SK-N-SH treated with all-trans-retinoic acid at 6 μM for 48 hours (cell line): ENCODE data around the gene HOXA7.

ENCODE experiments used
- ATAC-seq: fragments of 200-7000 bp; cut with Tn5 transposase; 3 replicates; pipeline ENCODE4 v1.9.1; 2020; ENCODE audit warnings: mild to moderate bottlenecking, moderate library complexity
- ARNTL ChIP-seq: fragments of 450-650 bp; formaldehyde crosslinking; IDR thresholded peaks from 2 replicates; pipeline ENCODE4 v1.5.0; 2020; ENCODE audit warnings: low read depth, mild to moderate bottlenecking, moderate library complexity, borderline replicate concordance
- BACH2 ChIP-seq: fragments of 250-450 bp; sonication (Bioruptor Pico); IDR thresholded peaks from 2 replicates; pipeline ENCODE4 v1.9.0; 2021; ENCODE audit warnings: mild to moderate bottlenecking, borderline replicate concordance
- CREB5 ChIP-seq: fragments of 250-450 bp; sonication (Bioruptor Pico); IDR thresholded peaks from 2 replicates; pipeline ENCODE4 v1.5.1; 2020; ENCODE audit warnings: low read depth, mild to moderate bottlenecking, moderate library complexity
- CSDC2 ChIP-seq: fragments of 250-450 bp; sonication (Bioruptor Pico); IDR thresholded peaks from 2 replicates; pipeline ENCODE4 v1.5.0; 2020; ENCODE audit warnings: mild to moderate bottlenecking, moderate library complexity
- CSRNP3 ChIP-seq: fragments of 250-450 bp; sonication (Bioruptor Pico); IDR thresholded peaks from 2 replicates; pipeline ENCODE4 v1.5.1; 2021; ENCODE audit warnings: mild to moderate bottlenecking, moderate library complexity
- ESRRG ChIP-seq: fragments of 250-450 bp; sonication (Bioruptor Pico); IDR thresholded peaks from 2 replicates; pipeline ENCODE4 v1.6.1; 2021; ENCODE audit warnings: mild to moderate bottlenecking
- GLIS3 ChIP-seq: fragments of 250-450 bp; sonication (Bioruptor Pico); IDR thresholded peaks from 2 replicates; pipeline ENCODE4 v1.5.0; 2020; ENCODE audit warnings: mild to moderate bottlenecking, moderate library complexity
- ISL1 ChIP-seq: fragments of 250-450 bp; sonication (Bioruptor Pico); IDR thresholded peaks from 2 replicates; pipeline ENCODE4 v2.1.2; 2022; ENCODE audit warnings: mild to moderate bottlenecking, moderate library complexity
- OSR1 ChIP-seq: fragments of 250-450 bp; sonication (Bioruptor Pico); IDR thresholded peaks from 2 replicates; pipeline ENCODE4 v1.8.0; 2022; ENCODE audit warnings: moderate library complexity, mild to moderate bottlenecking, inconsistent platforms
- PATZ1 ChIP-seq: fragments of 250-450 bp; sonication (Bioruptor Pico); IDR thresholded peaks from 2 replicates; pipeline ENCODE4 v1.8.0; 2020; ENCODE audit warnings: mild to moderate bottlenecking, moderate library complexity, borderline replicate concordance
- POU6F1 ChIP-seq: fragments of 250-450 bp; sonication (Bioruptor Pico); IDR thresholded peaks from 2 replicates; pipeline ENCODE4 v1.8.0; 2021; ENCODE audit warnings: low read depth, mild to moderate bottlenecking, moderate library complexity, borderline replicate concordance
- RARB ChIP-seq: fragments of 250-450 bp; sonication (Bioruptor Pico); IDR thresholded peaks from 2 replicates; pipeline ENCODE4 v1.8.0; 2021; ENCODE audit warnings: mild to moderate bottlenecking, moderate library complexity
- SNAI2 ChIP-seq: fragments of 250-450 bp; sonication (Bioruptor Pico); IDR thresholded peaks from 2 replicates; pipeline ENCODE4 v1.5.0; 2020; ENCODE audit warnings: mild to moderate bottlenecking, moderate library complexity
- TCF4 ChIP-seq: fragments of 250-450 bp; sonication (Bioruptor Pico); IDR thresholded peaks from 2 replicates; pipeline ENCODE4 v1.8.0; 2021; ENCODE audit warnings: mild to moderate bottlenecking, moderate library complexity, borderline replicate concordance
- TOX ChIP-seq: fragments of 250-450 bp; sonication (Bioruptor Pico); IDR thresholded peaks from 2 replicates; pipeline ENCODE4 v1.8.0; 2021; ENCODE audit warnings: mild to moderate bottlenecking, moderate library complexity, borderline replicate concordance
- TSHZ2 ChIP-seq: fragments of 250-450 bp; sonication (Bioruptor Pico); IDR thresholded peaks from 2 replicates; pipeline ENCODE4 v1.5.0; 2020; ENCODE audit warnings: mild to moderate bottlenecking, moderate library complexity
- ZC3H10 ChIP-seq: fragments of 250-450 bp; sonication (Bioruptor Pico); IDR thresholded peaks from 2 replicates; pipeline ENCODE4 v1.5.1; 2021; ENCODE audit warnings: mild to moderate bottlenecking, moderate library complexity
- ZFP3 ChIP-seq: fragments of 250-450 bp; sonication (Bioruptor Pico); IDR thresholded peaks from 2 replicates; pipeline ENCODE4 v1.5.0; 2020; ENCODE audit warnings: mild to moderate bottlenecking, moderate library complexity
- ZFP30 ChIP-seq: fragments of 450-650 bp; formaldehyde crosslinking; IDR thresholded peaks from 2 replicates; pipeline ENCODE4 v1.5.0; 2022; ENCODE audit warnings: mild to moderate bottlenecking, moderate library complexity
- ZNF565 ChIP-seq: fragments of 450-650 bp; formaldehyde crosslinking; conservative IDR thresholded peaks from 2 replicates; pipeline ENCODE4 v1.5.0; 2020; ENCODE audit warnings: low read depth, mild to moderate bottlenecking, moderate library complexity
- ZNF70 ChIP-seq: fragments of 450-650 bp; formaldehyde crosslinking; IDR thresholded peaks from 2 replicates; pipeline ENCODE4 v1.5.0; 2020; ENCODE audit warnings: mild to moderate bottlenecking, moderate library complexity
- ZNF8 ChIP-seq: fragments of 450-650 bp; formaldehyde crosslinking; IDR thresholded peaks from 2 replicates; pipeline ENCODE4 v1.5.0; 2020; ENCODE audit warnings: mild to moderate bottlenecking, moderate library complexity

The HOXA7 gene

GRCh38 chr7:27165996-27166530, 9.6 kb upstream of the HOXA7 start (continued):
- TF ChIP-seq TSHZ2 (CRISPR knock-in tag): no peak
- TF ChIP-seq SNAI2 (CRISPR knock-in tag): no peak
- TF ChIP-seq CSDC2: no peak

GRCh38 chr7:27165089-27165995, 8.9 kb upstream of the HOXA7 start, which contains the start of gene HOXA9:
Gene HOXA9 (minus strand): TSS chr7:27165537. CDS start chr7:27165457, 80 bp downstream.
- TF ChIP-seq POU6F1 (CRISPR knock-in tag) (no peak), ZNF70 (CRISPR knock-in tag) (no peak), TCF4 (CRISPR knock-in tag) (no peak), CSRNP3 (CRISPR knock-in tag) (no peak), ISL1 (CRISPR knock-in tag) (no peak), SNAI2 (CRISPR knock-in tag) (no peak), BACH2 (CRISPR knock-in tag) (no peak), GLIS3 (CRISPR knock-in tag) (no peak), RARB (CRISPR knock-in tag) (no peak), CSDC2 (no peak), ZFP3 (CRISPR knock-in tag) (no peak), TOX (CRISPR knock-in tag) (no peak)
- TF ChIP-seq, all 23 proteins: peak for 0
- ATAC-seq: no peak

GRCh38 chr7:27164367-27165088, 8.1 kb upstream of the HOXA7 start:
- no peak for ATAC-seq
- TF ChIP-seq TSHZ2 (CRISPR knock-in tag) (no peak), OSR1 (CRISPR knock-in tag) (no peak), ARNTL (CRISPR knock-in tag) (no peak), ESRRG (CRISPR knock-in tag) (no peak), ZFP30 (CRISPR knock-in tag) (no peak), ZC3H10 (CRISPR knock-in tag) (no peak), CSDC2 (no peak), ISL1 (CRISPR knock-in tag) (no peak), PATZ1 (CRISPR knock-in tag) (no peak), ZNF8 (CRISPR knock-in tag) (no peak), ZFP3 (CRISPR knock-in tag) (no peak), ZNF565 (CRISPR knock-in tag) (no peak), RARB (CRISPR knock-in tag) (no peak), CREB5 (CRISPR knock-in tag) (no peak), ZNF70 (CRISPR knock-in tag) (no peak), TCF4 (CRISPR knock-in tag) (no peak)
